SKM-1 treated with dmso at 0.1 percent for 144 hours (cell line): ENCODE measurements around the gene BSND.

Source experiments
- DNase-seq: peaks from one replicate; lab custom pipeline; 2025; ENCODE audit not compliant: unreplicated experiment; lab: John Stamatoyannopoulos, UW

The BSND gene

GRCh38 chr1:54990916-54991315, 7.8 kb upstream of the BSND start:
- no peak for DNase-seq

- DNase-seq = no peak
Observed at GRCh38 chr1:54991939-54992338, 6.8 kb upstream of the BSND start.

- no peak for DNase-seq
Observed at GRCh38 chr1:54993140-54993539, 5.6 kb upstream of the BSND start.

GRCh38 chr1:54994355-54994990, 4.3 kb upstream of the BSND start:
- DNase-seq = no peak

GRCh38 chr1:54995013-54995760, 3.5 kb upstream of the BSND start:
- DNase-seq = no peak

- DNase-seq = no peak
Observed at GRCh38 chr1:54995835-54996234, 2.9 kb upstream of the BSND start.

- DNase-seq = peak; percentile 70
Observed at GRCh38 chr1:54996359-54996868, 2.3 kb upstream of the BSND start.

GRCh38 chr1:54996869-54997710, 1.6 kb upstream of the BSND start:
- DNase-seq = no peak

- no peak for DNase-seq
Observed at GRCh38 chr1:54997711-54997986, 1.1 kb upstream of the BSND start.

GRCh38 chr1:54998100-54998499, 633 bp upstream of the BSND start:
- DNase-seq = no peak

- no peak for DNase-seq
Observed at GRCh38 chr1:55000110-55001085, 1.7 kb downstream of the BSND start.

- DNase-seq = no peak
Observed at GRCh38 chr1:55001311-55001710, 2.6 kb downstream of the BSND start.

- no peak for DNase-seq
Observed at GRCh38 chr1:55002686-55003085, 4.0 kb downstream of the BSND start.

- no peak for DNase-seq
Observed at GRCh38 chr1:55005351-55006140, 6.8 kb downstream of the BSND start.

- DNase-seq = no peak
Observed at GRCh38 chr1:55006931-55007330, 8.2 kb downstream of the BSND start.

- DNase-seq = no peak
Observed at GRCh38 chr1:55007625-55008024, 8.9 kb downstream of the BSND start.

GRCh38 chr1:55010194-55010886, 11.6 kb downstream of the BSND start:
- no peak for DNase-seq

GRCh38 chr1:55010887-55011217, 12.1 kb downstream of the BSND start:
- no peak for DNase-seq

GRCh38 chr1:55012661-55013060, 13.9 kb downstream of the BSND start:
- DNase-seq = no peak

- no peak for DNase-seq
Observed at GRCh38 chr1:55015123-55015522, 16.4 kb downstream of the BSND start.
